Measurements from ENCODE around the gene EYA3. TPM values are rescaled to one million over a fixed set of nuclear protein-coding genes. Genes with fewer than 3 reads are reported as not detected.

The EYA3 gene
- total and polyA plus RNA-seq, 2 donors, result 5.9 to 16.0 TPM

DNA sequence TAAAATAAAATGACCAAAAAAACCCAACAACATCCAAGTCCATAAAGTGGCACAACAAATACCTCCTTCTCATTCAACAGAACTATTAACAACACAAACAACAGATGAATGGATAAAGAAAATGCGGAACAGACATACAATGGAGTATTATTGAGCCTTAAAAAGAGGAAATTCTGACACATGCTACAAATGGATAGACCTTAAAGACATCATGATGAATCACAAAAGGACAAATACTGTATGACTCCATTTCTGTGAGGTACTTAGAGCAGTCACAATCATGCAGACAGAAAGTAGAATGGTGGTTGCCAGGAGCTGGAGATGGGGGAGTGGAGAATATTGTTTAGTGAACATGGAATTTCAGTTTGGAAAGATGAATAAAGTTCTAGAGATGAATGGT is 42.6 kb downstream of the EYA3 start:
- WGBS, result 93% methylated on average over 1 of the region's 1 CpG
- Histone ChIP-seq H3K27ac (ENCODE audit: low read depth) (no peak overlapping the region), H3K4me3 (ENCODE audit: low read depth, low read length) (no peak overlapping the region), H3K36me3 (ENCODE audit: insufficient read depth) (no peaks in the 10 kb centered on the region), H3K4me1 (ENCODE audit: insufficient read depth) (no peaks in the 10 kb centered on the region)
- no peak for DNase-seq (ENCODE audit: extremely low spot score)

DNA sequence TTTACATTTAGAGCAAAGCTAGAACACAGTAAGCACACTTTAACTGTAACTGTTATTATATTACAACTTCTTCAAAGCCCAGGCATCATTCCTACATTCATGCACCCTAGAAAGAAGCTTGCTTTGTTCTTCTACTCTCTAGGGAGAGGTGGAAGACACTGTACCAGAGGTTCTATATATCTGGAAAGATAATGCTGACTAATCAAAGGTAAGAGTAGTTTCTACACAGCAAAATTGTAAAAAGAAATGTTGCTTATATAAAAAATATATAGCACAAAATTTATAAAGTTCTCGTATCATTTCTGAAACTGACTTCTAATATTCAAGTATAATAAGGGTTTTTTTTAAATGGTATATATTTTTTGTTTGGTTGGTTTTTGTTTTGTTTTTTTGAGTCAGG is 44.0 kb downstream of the EYA3 start:
- no peak for DNase-seq (ENCODE audit: extremely low spot score)
- Histone ChIP-seq H3K4me1 (ENCODE audit: insufficient read depth) (no peaks in the 10 kb centered on the region), H3K36me3 (ENCODE audit: insufficient read depth) (no peaks in the 10 kb centered on the region), H3K27ac (ENCODE audit: low read depth) (no peak overlapping the region), H3K4me3 (ENCODE audit: low read depth, low read length) (no peak overlapping the region)
- WGBS, result 97% methylated on average over 1 of the region's 1 CpG

DNA sequence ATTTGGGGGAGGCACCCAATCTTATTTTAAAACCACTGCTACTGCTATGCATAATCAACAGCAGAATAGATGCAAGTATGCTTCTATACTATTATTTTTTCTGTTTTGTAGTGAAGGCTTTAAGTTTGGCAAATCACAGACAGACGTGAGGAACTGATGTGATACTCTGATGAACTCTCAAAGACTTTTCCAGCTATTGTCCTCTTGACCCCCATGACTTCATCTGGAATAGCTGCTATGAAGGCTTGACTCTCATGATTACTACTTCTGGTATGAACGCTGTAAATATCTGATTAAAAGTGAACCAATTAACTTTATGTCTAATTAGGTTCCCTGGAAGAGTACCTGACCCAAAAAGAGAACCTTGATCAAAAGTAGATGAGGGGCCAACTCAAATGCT is 49.1 kb downstream of the EYA3 start:
- no peak for DNase-seq (ENCODE audit: extremely low spot score)
- 78% methylated on average over 2 of the region's 2 CpGs for WGBS
- Histone ChIP-seq H3K4me1 (ENCODE audit: insufficient read depth) (no peaks in the 10 kb centered on the region), H3K36me3 (ENCODE audit: insufficient read depth) (no peaks in the 10 kb centered on the region), H3K4me3 (ENCODE audit: low read depth, low read length) (no peak overlapping the region), H3K27ac (ENCODE audit: low read depth) (no peak overlapping the region)

DNA sequence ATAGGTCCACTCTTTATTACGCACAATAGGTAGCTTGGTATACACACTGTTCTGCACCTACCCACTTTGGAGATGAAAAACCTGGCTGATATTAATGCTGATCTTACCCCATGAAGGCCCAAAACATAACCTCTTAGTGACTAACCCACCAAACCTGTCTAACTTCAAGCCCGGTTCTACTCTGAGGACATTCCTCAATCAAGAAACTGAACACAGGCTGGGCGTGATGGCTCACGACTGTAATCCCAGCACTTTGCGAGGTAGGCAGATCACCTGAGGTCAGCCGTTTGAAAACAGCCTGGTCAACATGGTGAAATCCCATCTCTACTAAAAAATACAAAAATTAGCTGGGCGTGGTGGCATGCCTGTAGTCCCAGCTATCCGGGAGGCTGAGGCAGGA is 50.5 kb downstream of the EYA3 start:
- WGBS, result 93% methylated on average over 8 of the region's 8 CpGs
- DNase-seq (ENCODE audit: extremely low spot score), result no peak
- no peaks in the 10 kb centered on the region for H3K36me3 ChIP-seq (ENCODE audit: insufficient read depth)
- H3K27ac ChIP-seq (ENCODE audit: low read depth), result no peak overlapping the region
- H3K4me3 ChIP-seq (ENCODE audit: low read depth, low read length), result no peak overlapping the region
- H3K4me1 ChIP-seq (ENCODE audit: insufficient read depth), result no peaks in the 10 kb centered on the region

DNA sequence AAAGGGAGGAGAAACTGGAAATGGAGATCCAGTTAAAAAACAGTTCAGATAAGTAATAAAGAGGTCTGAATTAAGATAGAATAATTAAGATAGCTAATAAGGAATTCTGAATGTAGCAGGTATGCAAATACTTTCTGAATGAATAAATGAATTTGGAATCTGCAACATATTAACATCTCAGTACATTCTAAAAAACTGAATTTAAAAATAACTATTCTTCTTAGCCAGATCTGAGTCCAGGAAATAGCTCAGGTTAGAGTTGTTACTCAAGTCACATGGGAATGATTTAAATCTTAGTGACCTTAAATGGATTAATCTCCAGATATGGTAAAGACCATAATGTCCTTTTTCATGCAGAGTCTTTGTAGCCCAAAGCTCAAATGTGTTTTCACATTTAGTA is 51.2 kb downstream of the EYA3 start:
- DNase-seq (ENCODE audit: extremely low spot score), result no peak
- Histone ChIP-seq H3K36me3 (ENCODE audit: insufficient read depth) (no peaks in the 10 kb centered on the region), H3K4me1 (ENCODE audit: insufficient read depth) (no peaks in the 10 kb centered on the region), H3K4me3 (ENCODE audit: low read depth, low read length) (no peak overlapping the region), H3K27ac (ENCODE audit: low read depth) (no peak overlapping the region)

DNA sequence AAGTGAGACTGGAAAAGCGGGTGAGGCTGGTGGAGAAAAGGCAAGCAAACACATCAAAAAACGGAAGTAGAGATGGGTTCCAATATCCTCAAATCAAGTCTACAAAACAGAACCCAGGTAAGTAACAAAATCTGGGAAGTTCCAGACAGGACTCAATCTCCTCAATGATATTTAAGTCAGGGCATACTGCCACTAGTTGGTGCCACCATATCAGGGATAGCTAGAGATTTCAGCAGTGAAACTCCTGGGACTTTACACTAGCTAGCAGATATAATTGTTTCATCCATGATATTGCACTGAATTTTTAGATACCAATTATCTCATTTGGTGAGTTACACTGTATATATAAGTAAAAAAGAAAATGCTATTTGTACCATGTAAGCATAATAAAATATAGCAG is 52.0 kb downstream of the EYA3 start:
- H3K4me1 ChIP-seq (ENCODE audit: insufficient read depth), result no peaks in the 10 kb centered on the region
- H3K4me3 ChIP-seq (ENCODE audit: low read depth, low read length), result no peak overlapping the region
- H3K27ac ChIP-seq (ENCODE audit: low read depth), result no peak overlapping the region
- 94% methylated on average over 2 of the region's 2 CpGs for WGBS
- no peaks in the 10 kb centered on the region for H3K36me3 ChIP-seq (ENCODE audit: insufficient read depth)
- DNase-seq (ENCODE audit: extremely low spot score), result no peak

DNA sequence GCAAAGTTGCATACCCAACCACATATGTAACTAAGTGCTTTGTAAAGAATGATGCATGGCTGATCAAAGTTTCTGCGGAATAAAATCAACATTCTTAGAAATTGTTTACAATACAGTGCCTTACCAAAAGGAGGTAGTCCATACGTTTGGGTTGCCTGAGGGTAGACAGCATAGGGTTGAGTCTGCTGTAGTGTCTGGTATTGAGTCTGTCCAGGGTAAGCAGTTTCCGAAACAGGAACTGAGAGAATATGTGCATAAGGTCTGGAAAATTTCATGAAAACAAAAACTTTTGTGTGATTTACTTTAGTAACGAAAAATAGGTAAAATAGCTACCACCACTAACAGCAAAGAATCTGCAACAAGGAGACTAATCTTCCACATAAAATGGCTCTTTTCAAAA is 53.0 kb downstream of the EYA3 start:
- peaks cover 3% of the 10 kb centered on the region for H3K36me3 ChIP-seq (ENCODE audit: insufficient read depth)
- DNase-seq (ENCODE audit: extremely low spot score), result no peak
- H3K27ac ChIP-seq (ENCODE audit: low read depth), result no peak overlapping the region
- H3K4me3 ChIP-seq (ENCODE audit: low read depth, low read length), result no peak overlapping the region
- 76% methylated on average over 4 of the region's 4 CpGs for WGBS
- H3K4me1 ChIP-seq (ENCODE audit: insufficient read depth), result no peaks in the 10 kb centered on the region

DNA sequence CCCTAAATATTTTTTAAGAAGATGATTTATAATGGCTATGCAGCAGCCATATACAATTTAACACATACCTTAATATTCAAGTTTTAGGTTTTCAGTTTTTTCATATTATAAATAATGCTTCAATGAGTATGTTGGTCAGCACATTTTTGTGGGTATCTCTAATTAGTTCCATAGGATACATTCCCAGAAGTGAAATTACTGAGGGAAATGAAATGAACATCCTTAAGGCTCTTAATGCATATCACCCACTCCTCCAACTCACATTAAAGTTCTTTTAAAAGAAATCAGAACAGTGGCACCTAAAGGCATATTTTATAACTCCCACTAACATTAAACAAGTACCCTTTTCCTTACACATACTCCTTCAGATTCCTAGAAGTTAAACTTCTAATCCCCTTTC is 56.1 kb downstream of the EYA3 start:
- no peak overlapping the region for H3K4me3 ChIP-seq (ENCODE audit: low read depth, low read length)
- DNase-seq (ENCODE audit: extremely low spot score), result no peak
- H3K36me3 ChIP-seq (ENCODE audit: insufficient read depth), result peaks cover 6% of the 10 kb centered on the region
- no peaks in the 10 kb centered on the region for H3K4me1 ChIP-seq (ENCODE audit: insufficient read depth)
- no peak overlapping the region for H3K27ac ChIP-seq (ENCODE audit: low read depth)

DNA sequence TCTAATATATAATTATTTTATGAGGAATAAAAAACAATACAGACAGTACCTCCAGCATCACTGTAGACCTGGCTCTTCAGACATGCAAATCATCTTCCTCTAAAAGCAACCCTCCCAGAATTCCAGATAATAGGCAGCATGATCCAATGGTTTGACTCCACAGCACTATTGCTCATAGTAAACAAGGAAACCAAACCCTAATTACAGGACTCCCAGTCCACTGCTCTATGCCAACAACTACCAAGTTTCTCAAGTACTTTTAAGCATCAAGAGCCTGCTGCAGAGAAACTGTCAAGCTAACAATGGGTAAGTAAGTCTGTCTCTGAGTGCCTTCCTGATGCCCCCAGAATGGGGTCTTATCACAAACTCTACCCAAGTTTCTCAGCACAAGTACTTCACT is 57.2 kb downstream of the EYA3 start:
- H3K36me3 ChIP-seq (ENCODE audit: insufficient read depth), result peaks cover 6% of the 10 kb centered on the region
- DNase-seq (ENCODE audit: extremely low spot score), result no peak
- no peaks in the 10 kb centered on the region for H3K4me1 ChIP-seq (ENCODE audit: insufficient read depth)
- no peak overlapping the region for H3K27ac ChIP-seq (ENCODE audit: low read depth)
- H3K4me3 ChIP-seq (ENCODE audit: low read depth, low read length), result no peak overlapping the region

DNA sequence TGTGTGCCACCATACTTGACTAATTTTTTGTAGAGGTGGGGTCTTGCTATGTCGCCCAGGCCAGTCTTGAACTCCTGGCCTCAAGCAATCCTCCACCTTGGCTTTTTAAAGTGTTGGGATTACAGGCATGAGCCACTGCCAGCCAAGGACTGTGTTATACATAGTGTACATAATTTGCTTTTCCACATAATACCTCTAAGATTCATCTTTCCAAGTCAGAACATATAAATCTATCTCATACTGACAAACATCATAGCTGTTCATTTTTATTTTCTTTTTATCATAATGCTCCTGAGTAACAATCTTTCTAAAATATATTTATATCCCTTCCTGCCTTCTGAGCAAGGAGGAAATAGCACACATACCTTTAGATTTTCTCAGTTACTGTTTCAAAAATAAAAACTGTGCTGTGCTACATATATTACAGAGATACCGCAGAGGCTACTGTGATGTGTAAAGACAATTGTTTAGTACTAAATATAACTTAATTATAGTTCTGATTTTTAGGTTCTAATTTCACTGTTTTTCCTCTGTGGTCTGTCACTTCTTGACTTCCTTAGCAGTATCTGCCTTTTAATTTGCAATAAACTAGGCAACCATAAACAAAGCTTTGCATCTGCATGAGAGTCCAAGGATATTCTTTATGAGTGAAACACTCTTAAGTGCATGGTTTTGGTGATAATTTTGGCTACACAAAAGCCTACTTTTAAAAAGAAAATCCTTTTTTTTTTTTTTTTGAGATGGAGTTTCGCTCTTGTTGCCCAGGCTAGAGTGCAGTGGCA is 59.3 kb downstream of the EYA3 start:
- WGBS, result 65% methylated on average over 3 of the region's 3 CpGs
- H3K4me3 ChIP-seq (ENCODE audit: low read depth, low read length), result no peak overlapping the region
- H3K4me1 ChIP-seq (ENCODE audit: insufficient read depth), result no peaks in the 10 kb centered on the region
- H3K36me3 ChIP-seq (ENCODE audit: insufficient read depth), result peaks cover 6% of the 10 kb centered on the region
- no peak for DNase-seq (ENCODE audit: extremely low spot score)
- H3K27ac ChIP-seq (ENCODE audit: low read depth), result no peak overlapping the region

DNA sequence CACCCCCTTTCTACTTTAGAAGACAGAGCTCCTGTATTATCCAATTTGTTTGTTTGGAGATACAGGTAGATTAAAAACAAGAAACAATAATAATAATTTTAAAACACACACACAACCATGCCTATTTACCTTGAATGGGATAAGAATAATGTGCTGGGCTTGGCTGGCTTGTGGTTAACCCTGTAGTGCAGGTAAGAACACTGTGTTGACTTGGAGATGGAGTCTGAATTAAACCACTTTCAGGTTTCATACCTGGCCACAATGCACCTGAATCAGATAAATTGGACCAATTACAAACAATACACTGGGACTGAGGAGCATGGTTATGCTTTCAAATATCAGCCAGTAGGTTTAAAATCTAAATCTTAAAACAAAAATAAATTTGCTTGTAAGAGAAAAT is 60.8 kb downstream of the EYA3 start:
- Histone ChIP-seq H3K4me1 (ENCODE audit: insufficient read depth) (no peaks in the 10 kb centered on the region), H3K36me3 (ENCODE audit: insufficient read depth) (peaks cover 6% of the 10 kb centered on the region), H3K4me3 (ENCODE audit: low read depth, low read length) (no peak overlapping the region), H3K27ac (ENCODE audit: low read depth) (no peak overlapping the region)
- no peak for DNase-seq (ENCODE audit: extremely low spot score)

DNA sequence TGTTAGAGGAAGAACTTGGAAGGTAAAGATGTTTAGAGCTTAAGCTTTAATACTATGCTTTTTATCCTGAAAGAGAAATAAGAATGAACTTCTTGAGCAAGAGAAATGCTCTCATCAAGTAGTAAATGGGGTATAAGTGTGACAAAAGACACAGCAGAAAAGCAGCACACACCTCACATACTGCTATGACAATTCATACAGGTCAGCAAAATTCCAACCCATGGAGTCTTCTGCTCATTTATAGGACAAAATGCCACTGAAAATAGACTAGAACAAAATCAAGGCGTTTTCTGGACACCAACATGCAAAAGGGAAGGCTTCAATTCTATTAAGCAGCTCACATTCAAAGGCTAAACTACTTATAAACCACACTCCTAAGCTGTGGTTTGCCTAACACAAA is 61.2 kb downstream of the EYA3 start:
- Histone ChIP-seq H3K27ac (ENCODE audit: low read depth) (no peak overlapping the region), H3K36me3 (ENCODE audit: insufficient read depth) (peaks cover 6% of the 10 kb centered on the region), H3K4me3 (ENCODE audit: low read depth, low read length) (no peak overlapping the region), H3K4me1 (ENCODE audit: insufficient read depth) (no peaks in the 10 kb centered on the region)
- no peak for DNase-seq (ENCODE audit: extremely low spot score)
- WGBS, result 77% methylated on average over 1 of the region's 1 CpG

DNA sequence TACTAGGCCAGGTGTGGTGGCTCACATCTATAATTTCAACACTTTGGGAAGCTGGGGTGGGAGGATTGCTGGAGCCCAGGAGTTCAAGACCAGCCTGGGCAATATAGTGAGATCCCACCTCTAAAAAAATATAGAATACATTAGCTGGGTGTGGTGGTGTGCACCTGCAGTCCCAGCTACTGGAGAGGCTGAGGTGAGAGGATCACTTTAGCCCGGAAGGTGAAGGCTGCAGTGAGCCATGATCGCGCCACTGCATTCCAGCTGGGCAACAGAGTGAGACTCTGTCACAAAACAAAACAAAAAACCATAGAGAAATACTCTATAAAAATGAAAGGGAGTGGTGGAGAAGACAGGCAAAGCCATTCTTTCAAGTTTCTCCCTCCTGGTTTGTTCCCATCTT is 62.1 kb downstream of the EYA3 start:
- H3K27ac ChIP-seq (ENCODE audit: low read depth), result no peak overlapping the region
- 97% methylated on average over 3 of the region's 3 CpGs for WGBS
- no peak for DNase-seq (ENCODE audit: extremely low spot score)
- H3K36me3 ChIP-seq (ENCODE audit: insufficient read depth), result peaks cover 6% of the 10 kb centered on the region
- no peaks in the 10 kb centered on the region for H3K4me1 ChIP-seq (ENCODE audit: insufficient read depth)
- no peak overlapping the region for H3K4me3 ChIP-seq (ENCODE audit: low read depth, low read length)

DNA sequence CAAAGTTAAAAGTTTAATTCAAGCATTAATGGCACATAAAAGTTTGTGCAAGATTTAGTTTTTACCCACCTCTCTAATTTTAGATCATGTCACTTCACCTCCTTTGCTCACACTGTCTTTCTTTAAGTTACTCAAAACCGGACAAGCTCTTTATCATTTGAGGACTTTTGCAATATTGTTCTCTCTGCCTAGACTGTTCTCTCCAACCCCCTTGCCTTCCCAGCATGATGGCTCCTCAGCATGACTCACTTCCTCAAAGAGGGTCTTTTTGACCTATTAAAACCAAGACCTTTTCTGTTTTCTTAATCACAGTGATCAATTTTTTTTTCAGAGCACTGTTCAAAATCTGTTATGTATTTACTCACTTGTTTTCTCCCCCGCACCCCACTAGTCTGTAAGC is 67.3 kb downstream of the EYA3 start:
- Histone ChIP-seq H3K27ac (ENCODE audit: low read depth) (no peak overlapping the region), H3K36me3 (ENCODE audit: insufficient read depth) (peaks cover 2% of the 10 kb centered on the region), H3K4me1 (ENCODE audit: insufficient read depth) (no peaks in the 10 kb centered on the region), H3K4me3 (ENCODE audit: low read depth, low read length) (no peak overlapping the region)
- DNase-seq (ENCODE audit: extremely low spot score), result no peak
- WGBS, result 91% methylated on average over 2 of the region's 2 CpGs

DNA sequence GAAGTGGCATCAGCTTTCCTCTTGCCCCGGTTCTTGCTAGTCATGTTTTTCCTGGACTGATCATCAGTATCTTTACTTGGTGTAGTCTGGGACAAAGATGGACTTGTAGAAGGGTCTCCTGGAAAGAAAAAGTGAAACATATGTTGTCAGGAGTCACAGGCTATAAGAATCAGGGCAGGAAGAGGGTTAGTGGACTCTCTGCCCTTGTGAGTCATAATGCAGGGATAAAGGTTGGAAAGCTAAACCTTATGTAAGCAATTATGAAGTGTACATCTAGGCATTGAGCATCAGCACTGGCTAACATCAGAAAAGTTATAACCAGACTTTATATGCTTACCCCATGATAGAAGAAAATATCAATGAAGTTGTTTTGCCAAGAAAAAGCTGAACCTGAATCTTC is 77.4 kb downstream of the EYA3 start:
- Histone ChIP-seq H3K27ac (ENCODE audit: low read depth) (no peak overlapping the region), H3K36me3 (ENCODE audit: insufficient read depth) (no peaks in the 10 kb centered on the region), H3K4me1 (ENCODE audit: insufficient read depth) (no peaks in the 10 kb centered on the region), H3K4me3 (ENCODE audit: low read depth, low read length) (no peak overlapping the region)
- no peak for DNase-seq (ENCODE audit: extremely low spot score)
- 83% methylated on average over 1 of the region's 1 CpG for WGBS

Measured in urinary bladder (tissue), 4 donors.